ENCODE data around the gene POLE.

- TF ChIP-seq HDGF (IDR thresholded peaks at IDR 0.05; ENCODE audit: borderline replicate concordance) (no peak), L3MBTL2 (conservative IDR thresholded peaks at IDR 0.05) (no peak), SUZ12 (IDR thresholded peaks at IDR 0.05) (no peak), NFRKB (IDR thresholded peaks at IDR 0.05) (no peak), FOXM1 (IDR thresholded peaks at IDR 0.05; ENCODE audit: borderline replicate concordance) (no peak)
- TF ChIP-seq, protein P1, sequence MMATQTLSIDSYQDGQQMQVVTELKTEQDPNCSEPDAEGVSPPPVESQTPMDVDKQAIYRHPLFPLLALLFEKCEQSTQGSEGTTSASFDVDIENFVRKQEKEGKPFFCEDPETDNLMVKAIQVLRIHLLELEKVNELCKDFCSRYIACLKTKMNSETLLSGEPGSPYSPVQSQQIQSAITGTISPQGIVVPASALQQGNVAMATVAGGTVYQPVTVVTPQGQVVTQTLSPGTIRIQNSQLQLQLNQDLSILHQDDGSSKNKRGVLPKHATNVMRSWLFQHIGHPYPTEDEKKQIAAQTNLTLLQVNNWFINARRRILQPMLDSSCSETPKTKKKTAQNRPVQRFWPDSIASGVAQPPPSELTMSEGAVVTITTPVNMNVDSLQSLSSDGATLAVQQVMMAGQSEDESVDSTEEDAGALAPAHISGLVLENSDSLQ (IDR thresholded peaks at IDR 0.05): no peak
Observed at GRCh38 chr12:132583736-132584135, 103.4 kb downstream of the POLE start.

Data from HEK293T (cell line).